Measurements from ENCODE around the gene RGS6. TPM values are rescaled to one million over a fixed set of nuclear protein-coding genes. Genes with fewer than 3 reads are reported as not detected.

The RGS6 gene
- total RNA-seq, 1 experiment from 2014 or later, result not detected

- no peak overlapping the region for H3K4me3 ChIP-seq (ENCODE audit: low read length)
- H4K20me1 ChIP-seq (ENCODE audit: low read length), result no peaks in the 10 kb centered on the region
- H3F3A ChIP-seq (ENCODE audit: low read length, unreplicated experiment), result no peaks in the 10 kb centered on the region
- H3K9ac ChIP-seq (ENCODE audit: low read length), result no peak overlapping the region
- H2AFZ ChIP-seq (ENCODE audit: low read length), result no peak overlapping the region
- no peak for DNase-seq
- H3K4me1 ChIP-seq (ENCODE audit: insufficient read depth, low read length), result peaks cover 14% of the 10 kb centered on the region
- no peaks in the 10 kb centered on the region for H3K9me3 ChIP-seq (ENCODE audit: low read length)
- ChIA-PET CTCF (no interaction called here), POLR2A (ENCODE audit: unreplicated experiment) (no interaction called here)
- H3K9me2 ChIP-seq (replicated peaks; ENCODE audit: low read length), result no peaks in the 10 kb centered on the region
- no peaks in the 10 kb centered on the region for H3K36me3 ChIP-seq (ENCODE audit: low read depth, low read length)
- ATAC-seq, result no peak; the same call in 1 of the 2 replicates
- BruUV-seq (replicated peaks), result no TSS peak
- H3K4me2 ChIP-seq (ENCODE audit: low read length), result no peak overlapping the region
- intact Hi-C loops (cut with micrococcal nuclease), result no loop called here
- no peak for TF ChIP-seq EZH2 (IDR thresholded peaks at IDR 0.05; ENCODE audit: low read length, unreplicated experiment)
- no peak for TF ChIP-seq CTCF (conservative IDR thresholded peaks at IDR 0.05; ENCODE audit: low read depth, low read length)
- TF ChIP-seq EZH2phosphoT487 (IDR thresholded peaks at IDR 0.05; ENCODE audit: borderline replicate concordance, low read length), result no peak
- no peaks in the 10 kb centered on the region for H3K27me3 ChIP-seq (ENCODE audit: low read length)
- H3K27ac ChIP-seq (ENCODE audit: low read length), result no peak overlapping the region
- H3K79me2 ChIP-seq (ENCODE audit: low read length), result no peaks in the 10 kb centered on the region
Observed at GRCh38 chr14:72560331-72560730, 628.1 kb downstream of the RGS6 start.

GRCh38 chr14:72560889-72561493, 628.8 kb downstream of the RGS6 start:
- ChIA-PET POLR2A (ENCODE audit: unreplicated experiment) (no interaction called here), CTCF (no interaction called here)
- ATAC-seq, result no peak
- Histone ChIP-seq H3K9me3 (ENCODE audit: low read length) (no peaks in the 10 kb centered on the region), H3F3A (ENCODE audit: low read length, unreplicated experiment) (no peaks in the 10 kb centered on the region), H3K9ac (ENCODE audit: low read length) (no peak overlapping the region), H3K4me1 (ENCODE audit: insufficient read depth, low read length) (peaks cover 14% of the 10 kb centered on the region), H3K79me2 (ENCODE audit: low read length) (no peaks in the 10 kb centered on the region), H3K27me3 (ENCODE audit: low read length) (no peaks in the 10 kb centered on the region), H4K20me1 (ENCODE audit: low read length) (no peaks in the 10 kb centered on the region), H3K4me3 (ENCODE audit: low read length) (no peak overlapping the region), H3K27ac (ENCODE audit: low read length) (no peak overlapping the region), H3K36me3 (ENCODE audit: low read depth, low read length) (no peaks in the 10 kb centered on the region), H3K4me2 (ENCODE audit: low read length) (no peak overlapping the region), H2AFZ (ENCODE audit: low read length) (no peak overlapping the region), H3K9me2 (replicated peaks; ENCODE audit: low read length) (no peaks in the 10 kb centered on the region)
- TF ChIP-seq EZH2 (IDR thresholded peaks at IDR 0.05; ENCODE audit: low read length, unreplicated experiment), result no peak
- no peak for TF ChIP-seq CTCF (conservative IDR thresholded peaks at IDR 0.05; ENCODE audit: low read depth, low read length)
- TF ChIP-seq EZH2phosphoT487 (IDR thresholded peaks at IDR 0.05; ENCODE audit: borderline replicate concordance, low read length), result no peak
- no TSS peak for BruUV-seq (replicated peaks)
- no peak for DNase-seq
- intact Hi-C loops (cut with micrococcal nuclease), result no loop called here

- H3F3A ChIP-seq (ENCODE audit: low read length, unreplicated experiment), result no peaks in the 10 kb centered on the region
- H3K79me2 ChIP-seq (ENCODE audit: low read length), result no peaks in the 10 kb centered on the region
- H3K9me3 ChIP-seq (ENCODE audit: low read length), result no peaks in the 10 kb centered on the region
- no peak overlapping the region for H3K4me2 ChIP-seq (ENCODE audit: low read length)
- ChIA-PET CTCF (no interaction called here), POLR2A (ENCODE audit: unreplicated experiment) (no interaction called here)
- H3K4me1 ChIP-seq (ENCODE audit: insufficient read depth, low read length), result peaks cover 14% of the 10 kb centered on the region
- intact Hi-C loops (cut with micrococcal nuclease), result no loop called here
- DNase-seq (no peak), ATAC-seq (no peak)
- no peak for TF ChIP-seq EZH2phosphoT487 (IDR thresholded peaks at IDR 0.05; ENCODE audit: borderline replicate concordance, low read length)
- no peak for TF ChIP-seq EZH2 (IDR thresholded peaks at IDR 0.05; ENCODE audit: low read length, unreplicated experiment)
- no peak for TF ChIP-seq CTCF (conservative IDR thresholded peaks at IDR 0.05; ENCODE audit: low read depth, low read length)
- H3K27ac ChIP-seq (ENCODE audit: low read length), result no peak overlapping the region
- no peaks in the 10 kb centered on the region for H4K20me1 ChIP-seq (ENCODE audit: low read length)
- no TSS peak for BruUV-seq (replicated peaks)
- no peaks in the 10 kb centered on the region for H3K9me2 ChIP-seq (replicated peaks; ENCODE audit: low read length)
- H3K9ac ChIP-seq (ENCODE audit: low read length), result no peak overlapping the region
- no peak overlapping the region for H2AFZ ChIP-seq (ENCODE audit: low read length)
- no peak overlapping the region for H3K4me3 ChIP-seq (ENCODE audit: low read length)
- H3K36me3 ChIP-seq (ENCODE audit: low read depth, low read length), result no peaks in the 10 kb centered on the region
- H3K27me3 ChIP-seq (ENCODE audit: low read length), result no peaks in the 10 kb centered on the region
Observed at GRCh38 chr14:72562300-72562699, 630.1 kb downstream of the RGS6 start.
